Fibroblast of the aortic adventitia (primary cell): ENCODE measurements around the gene SDK2. TPM values are rescaled to one million over a fixed set of nuclear protein-coding genes. Genes with fewer than 3 reads are reported as not detected.

Experiments used
- DNase-seq: peaks from one replicate; pipeline ENCODE4 v3.0.0-alpha.2; 2010; ENCODE audit warnings: low read depth
- H3K4me3 ChIP-seq: 2 replicates; pipeline ENCODE4 v1.5.1; 2011; ENCODE audit warnings: low read depth, mild to moderate bottlenecking, control low read depth, low read length, moderate library complexity
- total RNA-seq: library from RNA; depleted of rRNA; stranded (reverse); fragments of >200 nt; gene quantifications from 2 replicates; pipeline ENCODE4 v1.2.3, GENCODE V29; 2012; ENCODE audit warnings: low replicate concordance
- TF ChIP-seq, protein P1 (sequence below): IDR thresholded peaks from 2 replicates; pipeline ENCODE4 v1.5.1; 2011; ENCODE audit warnings: mild to moderate bottlenecking, low read length, control low read depth, inconsistent platforms; ENCODE audit not compliant: insufficient read depth

Gene SDK2
- total RNA-seq, 1 donor, result not detected

DNA sequence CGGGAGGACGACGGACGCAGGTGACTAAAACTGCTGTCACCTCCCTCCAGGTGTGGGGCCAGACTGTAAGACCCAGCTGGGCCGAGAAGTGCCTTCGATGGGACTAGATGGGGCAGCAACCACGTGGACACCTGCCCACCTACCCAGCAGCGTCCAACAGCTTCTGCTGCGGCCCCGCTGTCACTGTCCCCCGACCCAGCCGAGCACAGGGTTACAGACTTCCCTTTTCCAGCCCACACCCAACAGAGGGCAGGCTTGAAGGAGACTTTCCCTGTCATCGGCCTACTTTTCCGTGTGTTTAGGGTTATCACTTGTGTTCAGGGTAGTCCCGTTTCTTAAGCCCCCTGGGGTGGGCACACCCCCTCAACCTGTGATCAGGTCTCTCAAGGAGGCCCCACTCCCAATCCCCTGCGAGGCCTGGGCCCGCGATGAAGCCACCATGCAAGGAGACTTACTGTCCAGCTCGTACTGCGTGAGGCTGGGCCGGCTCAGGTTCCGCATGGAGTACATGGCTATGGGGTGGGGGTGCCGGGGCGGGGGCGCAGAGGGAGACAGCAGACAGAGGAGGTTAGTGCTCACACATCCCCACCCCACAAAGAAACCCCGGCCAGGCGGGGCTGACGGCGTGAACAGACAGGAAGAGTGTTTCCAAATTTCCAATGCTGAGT lies 263.7 kb downstream of the SDK2 start:
- no peak for DNase-seq
- TF ChIP-seq, protein P1, sequence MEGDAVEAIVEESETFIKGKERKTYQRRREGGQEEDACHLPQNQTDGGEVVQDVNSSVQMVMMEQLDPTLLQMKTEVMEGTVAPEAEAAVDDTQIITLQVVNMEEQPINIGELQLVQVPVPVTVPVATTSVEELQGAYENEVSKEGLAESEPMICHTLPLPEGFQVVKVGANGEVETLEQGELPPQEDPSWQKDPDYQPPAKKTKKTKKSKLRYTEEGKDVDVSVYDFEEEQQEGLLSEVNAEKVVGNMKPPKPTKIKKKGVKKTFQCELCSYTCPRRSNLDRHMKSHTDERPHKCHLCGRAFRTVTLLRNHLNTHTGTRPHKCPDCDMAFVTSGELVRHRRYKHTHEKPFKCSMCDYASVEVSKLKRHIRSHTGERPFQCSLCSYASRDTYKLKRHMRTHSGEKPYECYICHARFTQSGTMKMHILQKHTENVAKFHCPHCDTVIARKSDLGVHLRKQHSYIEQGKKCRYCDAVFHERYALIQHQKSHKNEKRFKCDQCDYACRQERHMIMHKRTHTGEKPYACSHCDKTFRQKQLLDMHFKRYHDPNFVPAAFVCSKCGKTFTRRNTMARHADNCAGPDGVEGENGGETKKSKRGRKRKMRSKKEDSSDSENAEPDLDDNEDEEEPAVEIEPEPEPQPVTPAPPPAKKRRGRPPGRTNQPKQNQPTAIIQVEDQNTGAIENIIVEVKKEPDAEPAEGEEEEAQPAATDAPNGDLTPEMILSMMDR, result no peak
- H3K4me3 ChIP-seq, result no peak overlapping the region

DNA sequence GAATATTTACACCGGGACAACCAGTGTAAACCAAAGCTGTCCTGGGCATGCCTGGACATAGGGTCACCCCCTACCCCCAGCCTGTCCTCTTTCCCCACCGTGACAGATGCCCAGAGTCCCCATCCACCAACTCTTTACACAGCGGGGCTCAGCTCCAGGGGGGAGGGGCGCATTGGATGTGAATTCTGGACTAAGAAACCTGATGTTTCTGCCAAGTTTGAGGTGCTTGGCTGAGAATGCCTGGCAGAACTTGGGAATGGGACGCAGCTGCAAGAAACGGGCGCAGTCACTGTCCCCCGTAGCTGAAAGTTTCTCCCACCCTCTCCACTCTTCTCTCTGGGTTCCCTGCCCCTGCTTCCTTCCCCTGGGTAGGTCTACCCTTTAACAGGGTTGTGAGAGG lies 264.4 kb downstream of the SDK2 start:
- H3K4me3 ChIP-seq, result no peak overlapping the region
- DNase-seq, result peak; percentile 16
- TF ChIP-seq, protein P1, result no peak

- no peak for DNase-seq
- no peak overlapping the region for H3K4me3 ChIP-seq
- TF ChIP-seq, protein P1, result no peak
Measured at GRCh38 chr17:73378974-73379470, 265.2 kb downstream of the SDK2 start.

GRCh38 chr17:73376636-73377035 lies 267.6 kb downstream of the SDK2 start:
- H3K4me3 ChIP-seq, result no peak overlapping the region
- TF ChIP-seq, protein P1, result no peak
- DNase-seq, result no peak

DNA sequence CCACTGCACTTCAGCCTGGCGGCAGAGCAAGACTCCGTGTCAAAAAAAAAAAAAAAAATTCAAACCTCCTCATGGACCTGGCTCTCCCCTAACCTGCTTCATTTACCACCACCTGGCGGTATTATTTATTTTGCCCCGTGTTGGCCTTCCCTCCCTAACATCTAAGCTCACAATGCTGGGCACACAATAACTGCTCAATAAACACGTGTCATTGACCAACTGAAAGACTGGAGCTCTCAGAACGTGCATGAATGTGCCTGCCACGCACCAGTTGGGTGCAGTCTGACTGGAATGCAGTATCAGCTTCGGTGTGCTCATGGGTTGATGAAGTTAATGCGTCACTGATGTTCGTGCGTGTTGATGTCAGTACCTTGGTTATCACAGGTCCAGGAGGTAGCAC lies 268.1 kb downstream of the SDK2 start:
- DNase-seq, result no peak
- TF ChIP-seq, protein P1, result no peak
- no peak overlapping the region for H3K4me3 ChIP-seq

- TF ChIP-seq, protein P1, result no peak
- no peak overlapping the region for H3K4me3 ChIP-seq
- DNase-seq, result no peak
Measured at GRCh38 chr17:73371836-73372235, 272.4 kb downstream of the SDK2 start.

DNA sequence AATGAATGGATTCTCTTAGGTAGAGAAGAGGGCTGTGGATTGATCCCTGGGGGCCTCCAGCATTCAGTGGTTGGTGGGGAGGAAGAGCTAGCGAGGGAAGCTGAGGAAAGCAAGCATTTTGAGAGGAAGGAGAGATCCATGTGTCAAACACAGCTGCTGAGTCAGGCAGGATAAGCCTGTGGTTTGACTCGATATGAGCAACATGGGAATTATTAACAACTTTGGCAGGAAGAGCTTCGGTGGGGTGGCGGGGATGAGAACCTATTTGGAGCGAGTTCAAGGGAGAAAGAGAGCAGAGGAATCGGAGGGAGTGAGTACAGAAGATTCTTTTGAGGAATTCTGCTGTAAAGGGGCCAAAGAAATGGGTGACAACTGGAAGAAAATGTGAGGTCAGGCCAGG lies 273.0 kb downstream of the SDK2 start:
- H3K4me3 ChIP-seq, result no peak overlapping the region
- TF ChIP-seq, protein P1, result no peak
- peak; percentile 69 for DNase-seq
